ENCODE data around the gene TMEM135.

The TMEM135 gene

GRCh38 chr11:87212891-87213290 lies 175.2 kb downstream of the TMEM135 start:
- no peak overlapping the region for H3K4me3 ChIP-seq (ENCODE audit: low read length)

GRCh38 chr11:87213444-87213843 lies 175.7 kb downstream of the TMEM135 start:
- Histone ChIP-seq H3K9ac (ENCODE audit: low read depth, low read length) (no peak overlapping the region), H3K4me1 (ENCODE audit: insufficient read depth, low read length) (no peaks in the 10 kb centered on the region; the same call in 1 of the 2 replicates), H3K9me3 (ENCODE audit: insufficient read depth, low read depth, low read length) (no peaks in the 10 kb centered on the region), H3K36me3 (ENCODE audit: insufficient read depth, low read depth, low read length) (no peaks in the 10 kb centered on the region), H3K27me3 (ENCODE audit: insufficient read depth, low read length) (no peaks in the 10 kb centered on the region), H3K4me3 (ENCODE audit: low read length) (no peak overlapping the region), H3K27ac (ENCODE audit: low read length) (no peak overlapping the region)

More at GRCh38 chr11:87212891-87213290, 175.2 kb downstream of the TMEM135 start:
- Histone ChIP-seq H3K27ac (ENCODE audit: low read length) (no peak overlapping the region), H3K9ac (ENCODE audit: low read depth, low read length) (no peak overlapping the region), H3K27me3 (ENCODE audit: insufficient read depth, low read length) (no peaks in the 10 kb centered on the region), H3K36me3 (ENCODE audit: insufficient read depth, low read depth, low read length) (no peaks in the 10 kb centered on the region), H3K4me1 (ENCODE audit: insufficient read depth, low read length) (no peaks in the 10 kb centered on the region; the same call in 1 of the 2 replicates), H3K9me3 (ENCODE audit: insufficient read depth, low read depth, low read length) (no peaks in the 10 kb centered on the region)

- H3K36me3 ChIP-seq (ENCODE audit: insufficient read depth, low read depth, low read length) = no peaks in the 10 kb centered on the region
- H3K9ac ChIP-seq (ENCODE audit: low read depth, low read length) = no peak overlapping the region
These were observed 177.5 kb downstream of the TMEM135 start for GRCh38 chr11:87215236-87215635.

GRCh38 chr11:87219266-87219665 lies 181.5 kb downstream of the TMEM135 start:
- no peak overlapping the region for H3K27ac ChIP-seq (ENCODE audit: low read length)
- H3K4me1 ChIP-seq (ENCODE audit: insufficient read depth, low read length) = no peaks in the 10 kb centered on the region
- H3K4me3 ChIP-seq (ENCODE audit: low read length) = no peak overlapping the region
- H3K9ac ChIP-seq (ENCODE audit: low read depth, low read length) = no peak overlapping the region
- H3K9me3 ChIP-seq (ENCODE audit: insufficient read depth, low read depth, low read length) = no peaks in the 10 kb centered on the region
- no peaks in the 10 kb centered on the region for H3K36me3 ChIP-seq (ENCODE audit: insufficient read depth, low read depth, low read length)
- no peaks in the 10 kb centered on the region for H3K27me3 ChIP-seq (ENCODE audit: insufficient read depth, low read length)

More at GRCh38 chr11:87215236-87215635, 177.5 kb downstream of the TMEM135 start:
- H3K4me1 ChIP-seq (ENCODE audit: insufficient read depth, low read length) = no peaks in the 10 kb centered on the region; the same call in 1 of the 2 replicates
- H3K27ac ChIP-seq (ENCODE audit: low read length) = no peak overlapping the region
- H3K9me3 ChIP-seq (ENCODE audit: insufficient read depth, low read depth, low read length) = no peaks in the 10 kb centered on the region
- no peaks in the 10 kb centered on the region for H3K27me3 ChIP-seq (ENCODE audit: insufficient read depth, low read length)
- H3K4me3 ChIP-seq (ENCODE audit: low read length) = no peak overlapping the region

- H3K27ac ChIP-seq (ENCODE audit: low read length) = no peak overlapping the region
- no peaks in the 10 kb centered on the region for H3K9me3 ChIP-seq (ENCODE audit: insufficient read depth, low read depth, low read length)
- H3K9ac ChIP-seq (ENCODE audit: low read depth, low read length) = no peak overlapping the region
- H3K27me3 ChIP-seq (ENCODE audit: insufficient read depth, low read length) = no peaks in the 10 kb centered on the region
- no peak overlapping the region for H3K4me3 ChIP-seq (ENCODE audit: low read length)
- H3K4me1 ChIP-seq (ENCODE audit: insufficient read depth, low read length) = no peaks in the 10 kb centered on the region
- H3K36me3 ChIP-seq (ENCODE audit: insufficient read depth, low read depth, low read length) = no peaks in the 10 kb centered on the region
These were observed 186.1 kb downstream of the TMEM135 start for GRCh38 chr11:87223816-87224215.

- H3K27me3 ChIP-seq (ENCODE audit: insufficient read depth, low read length) = no peaks in the 10 kb centered on the region
- H3K9me3 ChIP-seq (ENCODE audit: insufficient read depth, low read depth, low read length) = no peaks in the 10 kb centered on the region
- H3K4me3 ChIP-seq (ENCODE audit: low read length) = no peak overlapping the region
- H3K4me1 ChIP-seq (ENCODE audit: insufficient read depth, low read length) = no peaks in the 10 kb centered on the region
- H3K27ac ChIP-seq (ENCODE audit: low read length) = no peak overlapping the region
- no peak overlapping the region for H3K9ac ChIP-seq (ENCODE audit: low read depth, low read length)
- no peaks in the 10 kb centered on the region for H3K36me3 ChIP-seq (ENCODE audit: insufficient read depth, low read depth, low read length)
These were observed 186.8 kb downstream of the TMEM135 start for GRCh38 chr11:87224486-87224885.

- Histone ChIP-seq H3K27me3 (ENCODE audit: insufficient read depth, low read length) (no peaks in the 10 kb centered on the region), H3K36me3 (ENCODE audit: insufficient read depth, low read depth, low read length) (no peaks in the 10 kb centered on the region), H3K27ac (ENCODE audit: low read length) (no peak overlapping the region), H3K9me3 (ENCODE audit: insufficient read depth, low read depth, low read length) (peaks cover 10% of the 10 kb centered on the region; the same call in 1 of the 2 replicates), H3K4me1 (ENCODE audit: insufficient read depth, low read length) (no peaks in the 10 kb centered on the region), H3K9ac (ENCODE audit: low read depth, low read length) (no peak overlapping the region), H3K4me3 (ENCODE audit: low read length) (no peak overlapping the region)
These were observed 191.1 kb downstream of the TMEM135 start for GRCh38 chr11:87228820-87229219.

GRCh38 chr11:87230995-87231394 lies 193.3 kb downstream of the TMEM135 start:
- Histone ChIP-seq H3K4me1 (ENCODE audit: insufficient read depth, low read length) (no peaks in the 10 kb centered on the region), H3K9me3 (ENCODE audit: insufficient read depth, low read depth, low read length) (peaks cover 10% of the 10 kb centered on the region; the same call in 1 of the 2 replicates), H3K4me3 (ENCODE audit: low read length) (no peak overlapping the region), H3K9ac (ENCODE audit: low read depth, low read length) (no peak overlapping the region), H3K27ac (ENCODE audit: low read length) (no peak overlapping the region), H3K27me3 (ENCODE audit: insufficient read depth, low read length) (no peaks in the 10 kb centered on the region), H3K36me3 (ENCODE audit: insufficient read depth, low read depth, low read length) (no peaks in the 10 kb centered on the region)

- Histone ChIP-seq H3K27ac (ENCODE audit: low read length) (no peak overlapping the region), H3K27me3 (ENCODE audit: insufficient read depth, low read length) (no peaks in the 10 kb centered on the region), H3K4me1 (ENCODE audit: insufficient read depth, low read length) (no peaks in the 10 kb centered on the region), H3K9me3 (ENCODE audit: insufficient read depth, low read depth, low read length) (peaks cover 10% of the 10 kb centered on the region; the same call in 1 of the 2 replicates), H3K36me3 (ENCODE audit: insufficient read depth, low read depth, low read length) (no peaks in the 10 kb centered on the region), H3K9ac (ENCODE audit: low read depth, low read length) (no peak overlapping the region), H3K4me3 (ENCODE audit: low read length) (no peak overlapping the region)
These were observed 194.6 kb downstream of the TMEM135 start for GRCh38 chr11:87232320-87232719.

GRCh38 chr11:87235366-87235765 lies 197.6 kb downstream of the TMEM135 start:
- Histone ChIP-seq H3K36me3 (ENCODE audit: insufficient read depth, low read depth, low read length) (no peaks in the 10 kb centered on the region), H3K27me3 (ENCODE audit: insufficient read depth, low read length) (no peaks in the 10 kb centered on the region), H3K4me1 (ENCODE audit: insufficient read depth, low read length) (no peaks in the 10 kb centered on the region), H3K9ac (ENCODE audit: low read depth, low read length) (no peak overlapping the region), H3K27ac (ENCODE audit: low read length) (no peak overlapping the region), H3K4me3 (ENCODE audit: low read length) (no peak overlapping the region), H3K9me3 (ENCODE audit: insufficient read depth, low read depth, low read length) (peaks cover 10% of the 10 kb centered on the region; the same call in 1 of the 2 replicates)

- H3K9me3 ChIP-seq (ENCODE audit: insufficient read depth, low read depth, low read length) = peaks cover 10% of the 10 kb centered on the region; the same call in 1 of the 2 replicates
- no peaks in the 10 kb centered on the region for H3K27me3 ChIP-seq (ENCODE audit: insufficient read depth, low read length)
- H3K4me3 ChIP-seq (ENCODE audit: low read length) = no peak overlapping the region
- no peaks in the 10 kb centered on the region for H3K4me1 ChIP-seq (ENCODE audit: insufficient read depth, low read length)
- H3K36me3 ChIP-seq (ENCODE audit: insufficient read depth, low read depth, low read length) = no peaks in the 10 kb centered on the region
- H3K27ac ChIP-seq (ENCODE audit: low read length) = no peak overlapping the region
- H3K9ac ChIP-seq (ENCODE audit: low read depth, low read length) = no peak overlapping the region
These were observed 198.6 kb downstream of the TMEM135 start for GRCh38 chr11:87236368-87236767.

- Histone ChIP-seq H3K27ac (ENCODE audit: low read length) (no peak overlapping the region), H3K4me1 (ENCODE audit: insufficient read depth, low read length) (no peaks in the 10 kb centered on the region), H3K9ac (ENCODE audit: low read depth, low read length) (no peak overlapping the region), H3K4me3 (ENCODE audit: low read length) (no peak overlapping the region), H3K9me3 (ENCODE audit: insufficient read depth, low read depth, low read length) (no peaks in the 10 kb centered on the region), H3K27me3 (ENCODE audit: insufficient read depth, low read length) (no peaks in the 10 kb centered on the region), H3K36me3 (ENCODE audit: insufficient read depth, low read depth, low read length) (no peaks in the 10 kb centered on the region)
These were observed 201.3 kb downstream of the TMEM135 start for GRCh38 chr11:87239001-87239400.
